Measurements from ENCODE around the gene GRN.
"Not testable (repeated sequence)": the region's sequence is repeated elsewhere in the genome, so short reads cannot be mapped to it uniquely, and the experiment has no call there.

Gene GRN

GRCh38 chr17:44335564-44335963, 9.5 kb upstream of the GRN start:
- H4K20me1 ChIP-seq (ENCODE audit: control insufficient read depth, insufficient read depth, low read depth, low read length) = no peaks in the 10 kb centered on the region
- H3F3A ChIP-seq (ENCODE audit: control insufficient read depth, insufficient read depth) = peaks cover 4% of the 10 kb centered on the region
- H3K4me1 ChIP-seq (ENCODE audit: control insufficient read depth, low read length) = peaks cover 43% of the 10 kb centered on the region
- no peaks in the 10 kb centered on the region for H3K9me3 ChIP-seq (ENCODE audit: control insufficient read depth, insufficient read depth, low read length)
- no peaks in the 10 kb centered on the region for H3K36me3 ChIP-seq (ENCODE audit: control insufficient read depth, low read length)
- H3K4me3 ChIP-seq (ENCODE audit: low read length) = peak overlapping the region; percentile 20; the same call in 1 of the 2 replicates
- H3K4me2 ChIP-seq (ENCODE audit: low read length) = peak overlapping the region; percentile 52
- no peak overlapping the region for H3K27ac ChIP-seq (ENCODE audit: low read depth, low read length)
- H3K79me2 ChIP-seq (ENCODE audit: control insufficient read depth, low read length) = no peaks in the 10 kb centered on the region
- no peaks in the 10 kb centered on the region for H3K27me3 ChIP-seq (ENCODE audit: control insufficient read depth, low read length)
- TF ChIP-seq EZH2phosphoT487 (IDR thresholded peaks at IDR 0.05; ENCODE audit: borderline replicate concordance, low read length) = no peak
- no peak for TF ChIP-seq CTCF (IDR thresholded peaks at IDR 0.05; ENCODE audit: low read depth, low read length, poor library complexity, severe bottlenecking)
- H3K9me2 ChIP-seq (replicated peaks; ENCODE audit: control insufficient read depth, low read length) = no peaks in the 10 kb centered on the region

- Histone ChIP-seq H4K20me1 (ENCODE audit: control insufficient read depth, insufficient read depth, low read depth, low read length) (no peaks in the 10 kb centered on the region), H3F3A (ENCODE audit: control insufficient read depth, insufficient read depth) (peaks cover 2% of the 10 kb centered on the region)
Measured at GRCh38 chr17:44335968-44336367, 9.1 kb upstream of the GRN start.

GRCh38 chr17:44338702-44339101, 6.4 kb upstream of the GRN start:
- Histone ChIP-seq H3K4me3 (ENCODE audit: low read length) (no peak overlapping the region), H3K79me2 (ENCODE audit: control insufficient read depth, low read length) (no peaks in the 10 kb centered on the region), H3K4me2 (ENCODE audit: low read length) (no peak overlapping the region), H3F3A (ENCODE audit: control insufficient read depth, insufficient read depth) (no peaks in the 10 kb centered on the region; the same call in 1 of the 2 replicates), H4K20me1 (ENCODE audit: control insufficient read depth, insufficient read depth, low read depth, low read length) (no peaks in the 10 kb centered on the region), H3K27ac (ENCODE audit: low read depth, low read length) (no peak overlapping the region), H3K9me2 (replicated peaks; ENCODE audit: control insufficient read depth, low read length) (no peaks in the 10 kb centered on the region), H3K36me3 (ENCODE audit: control insufficient read depth, low read length) (no peaks in the 10 kb centered on the region), H3K4me1 (ENCODE audit: control insufficient read depth, low read length) (peaks cover 22% of the 10 kb centered on the region), H3K9me3 (ENCODE audit: control insufficient read depth, insufficient read depth, low read length) (no peaks in the 10 kb centered on the region), H3K27me3 (ENCODE audit: control insufficient read depth, low read length) (peaks cover 2% of the 10 kb centered on the region; the same call in 1 of the 2 replicates)
- no peak for TF ChIP-seq EZH2phosphoT487 (IDR thresholded peaks at IDR 0.05; ENCODE audit: borderline replicate concordance, low read length)
- no peak for TF ChIP-seq CTCF (IDR thresholded peaks at IDR 0.05; ENCODE audit: low read depth, low read length, poor library complexity, severe bottlenecking)

More at GRCh38 chr17:44335968-44336367, 9.1 kb upstream of the GRN start:
- H3K4me2 ChIP-seq (ENCODE audit: low read length) = peak overlapping the region; percentile 52; the same call in 1 of the 2 replicates
- no peak overlapping the region for H3K4me3 ChIP-seq (ENCODE audit: low read length)
- no peaks in the 10 kb centered on the region for H3K36me3 ChIP-seq (ENCODE audit: control insufficient read depth, low read length)
- TF ChIP-seq EZH2phosphoT487 (IDR thresholded peaks at IDR 0.05; ENCODE audit: borderline replicate concordance, low read length) (no peak), CTCF (IDR thresholded peaks at IDR 0.05; ENCODE audit: low read depth, low read length, poor library complexity, severe bottlenecking) (no peak)
- no peaks in the 10 kb centered on the region for H3K9me2 ChIP-seq (replicated peaks; ENCODE audit: control insufficient read depth, low read length)
- no peaks in the 10 kb centered on the region for H3K9me3 ChIP-seq (ENCODE audit: control insufficient read depth, insufficient read depth, low read length)
- H3K4me1 ChIP-seq (ENCODE audit: control insufficient read depth, low read length) = peaks cover 40% of the 10 kb centered on the region
- H3K79me2 ChIP-seq (ENCODE audit: control insufficient read depth, low read length) = no peaks in the 10 kb centered on the region
- H3K27me3 ChIP-seq (ENCODE audit: control insufficient read depth, low read length) = no peaks in the 10 kb centered on the region
- H3K27ac ChIP-seq (ENCODE audit: low read depth, low read length) = no peak overlapping the region

GRCh38 chr17:44340553-44340952, 4.5 kb upstream of the GRN start:
- H3K4me1 ChIP-seq (ENCODE audit: control insufficient read depth, low read length) = peaks cover 17% of the 10 kb centered on the region

More at GRCh38 chr17:44340553-44340952, 4.5 kb upstream of the GRN start:
- not testable (repeated sequence) for H3K79me2 ChIP-seq (ENCODE audit: control insufficient read depth, low read length); H3K9me2 ChIP-seq (replicated peaks; ENCODE audit: control insufficient read depth, low read length); H3F3A ChIP-seq (ENCODE audit: control insufficient read depth, insufficient read depth); H3K9me3 ChIP-seq (ENCODE audit: control insufficient read depth, insufficient read depth, low read length); H3K27ac ChIP-seq (ENCODE audit: low read depth, low read length); H3K36me3 ChIP-seq (ENCODE audit: control insufficient read depth, low read length); H3K27me3 ChIP-seq (ENCODE audit: control insufficient read depth, low read length); H3K4me3 ChIP-seq (ENCODE audit: low read length); H3K4me2 ChIP-seq (ENCODE audit: low read length); H4K20me1 ChIP-seq (ENCODE audit: control insufficient read depth, insufficient read depth, low read depth, low read length)
